GM18870 (cell line): ENCODE measurements around the gene ZNF688.

Source experiments
- ATAC-seq: cut with Tn5 transposase; IDR thresholded peaks from one replicate; pipeline ENCODE4 v1.9.1; 2021; ENCODE audit warnings: moderate library complexity; ENCODE audit not compliant: unreplicated experiment

Gene ZNF688

DNA sequence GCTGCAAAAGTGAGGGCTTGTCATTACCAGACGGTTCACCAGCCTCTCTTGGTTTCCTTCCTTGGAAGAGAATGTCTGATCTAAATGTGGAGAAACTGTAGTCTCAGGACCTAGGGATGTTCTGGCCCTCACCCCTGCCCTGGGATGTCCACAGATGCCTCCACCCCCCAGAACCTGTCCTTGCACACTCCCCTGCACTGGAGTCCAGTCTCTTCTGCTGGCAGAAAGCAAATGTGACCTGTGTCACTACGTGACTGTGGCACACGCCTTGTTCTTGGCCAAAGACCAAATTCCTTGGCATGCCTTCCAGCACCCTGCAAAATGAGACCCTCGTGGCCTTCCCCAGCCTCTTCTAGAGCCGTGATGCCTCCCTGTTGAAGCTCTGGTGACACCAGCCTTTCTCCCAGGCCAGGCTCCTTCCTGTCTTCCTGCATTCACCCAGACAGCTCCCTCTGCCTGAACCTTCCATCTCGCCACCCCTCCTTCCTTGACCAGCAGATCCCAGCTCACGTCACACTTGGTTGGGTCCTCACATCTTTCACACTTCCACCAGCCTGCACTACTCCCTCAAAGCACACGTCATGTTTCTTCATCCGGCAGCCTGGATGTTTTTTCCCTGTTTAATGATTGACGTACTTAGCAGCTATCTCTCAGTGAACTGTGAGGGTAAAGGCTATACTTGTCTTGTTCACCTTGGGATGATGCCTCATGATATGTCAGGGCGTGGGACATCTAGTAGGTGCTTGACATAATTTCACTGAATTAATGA lies 49.5 kb downstream of the ZNF688 start:
- ATAC-seq: no peak

DNA sequence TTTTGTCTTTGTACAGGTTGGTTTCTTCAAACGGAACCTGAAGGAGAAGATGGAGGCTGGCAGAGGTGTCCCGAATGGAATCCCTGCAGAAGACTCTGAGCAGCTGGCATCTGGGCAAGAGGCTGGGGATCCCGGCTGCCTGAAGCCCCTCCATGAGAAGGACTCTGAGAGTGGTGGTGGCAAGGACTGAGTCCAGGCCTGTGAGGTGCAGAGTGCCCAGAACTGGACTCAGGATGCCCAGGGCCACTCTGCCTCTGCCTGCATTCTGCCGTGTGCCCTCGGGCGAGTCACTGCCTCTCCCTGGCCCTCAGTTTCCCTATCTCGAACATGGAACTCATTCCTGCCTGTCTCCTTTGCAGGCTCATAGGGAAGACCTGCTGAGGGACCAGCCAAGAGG lies 50.0 kb downstream of the ZNF688 start:
- no peak for ATAC-seq
